GM18517 (cell line): ENCODE data around the gene PBX3.

Source experiments
- ATAC-seq: cut with Tn5 transposase; IDR thresholded peaks from one replicate; pipeline ENCODE4 v1.9.1; 2021; ENCODE audit warnings: mild to moderate bottlenecking, moderate library complexity; ENCODE audit not compliant: unreplicated experiment

PBX3 gene

GRCh38 chr9:125748446-125749099 lies 1.4 kb downstream of the PBX3 start:
- no peak for ATAC-seq

- ATAC-seq, result no peak
Observed at GRCh38 chr9:125749287-125749935, 2.2 kb downstream of the PBX3 start.

GRCh38 chr9:125749951-125750626 lies 2.9 kb downstream of the PBX3 start:
- no peak for ATAC-seq

GRCh38 chr9:125750627-125751011 lies 3.4 kb downstream of the PBX3 start:
- no peak for ATAC-seq

- ATAC-seq, result no peak
Observed at GRCh38 chr9:125752070-125752628, 5.0 kb downstream of the PBX3 start.

- no peak for ATAC-seq
Observed at GRCh38 chr9:125754096-125754495, 6.9 kb downstream of the PBX3 start.

- ATAC-seq, result no peak
Observed at GRCh38 chr9:125755340-125755739, 8.2 kb downstream of the PBX3 start.

- ATAC-seq, result no peak
Observed at GRCh38 chr9:125756518-125756917, 9.3 kb downstream of the PBX3 start.

GRCh38 chr9:125757834-125758233 lies 10.7 kb downstream of the PBX3 start:
- no peak for ATAC-seq

GRCh38 chr9:125758986-125759763 lies 12.0 kb downstream of the PBX3 start:
- ATAC-seq, result no peak

- ATAC-seq, result no peak
Observed at GRCh38 chr9:125759764-125760129, 12.6 kb downstream of the PBX3 start.

- ATAC-seq, result no peak
Observed at GRCh38 chr9:125760537-125760936, 13.4 kb downstream of the PBX3 start.

GRCh38 chr9:125761676-125762450 lies 14.7 kb downstream of the PBX3 start:
- ATAC-seq, result no peak

- ATAC-seq, result no peak
Observed at GRCh38 chr9:125763394-125763801, 16.2 kb downstream of the PBX3 start.

GRCh38 chr9:125764198-125764597 lies 17.0 kb downstream of the PBX3 start:
- no peak for ATAC-seq

- no peak for ATAC-seq
Observed at GRCh38 chr9:125766468-125767221, 19.5 kb downstream of the PBX3 start.

- no peak for ATAC-seq
Observed at GRCh38 chr9:125767349-125767748, 20.2 kb downstream of the PBX3 start.

- no peak for ATAC-seq
Observed at GRCh38 chr9:125768803-125769202, 21.6 kb downstream of the PBX3 start.

GRCh38 chr9:125771037-125771436 lies 23.9 kb downstream of the PBX3 start:
- no peak for ATAC-seq

- ATAC-seq, result no peak
Observed at GRCh38 chr9:125772740-125773139, 25.6 kb downstream of the PBX3 start.
